Measurements from ENCODE around the gene FOXN3.
"Not testable (repeated sequence)": the region's sequence is repeated elsewhere in the genome, so short reads cannot be mapped to it uniquely, and the experiment has no call there.

FOXN3 gene

GRCh38 chr14:89164168-89165073, 252.6 kb downstream of the FOXN3 start:
- DNase-seq (ENCODE audit: low read depth), result no peak

GRCh38 chr14:89163031-89163636, 253.9 kb downstream of the FOXN3 start:
- DNase-seq (ENCODE audit: low read depth), result no peak

GRCh38 chr14:89162586-89162985, 254.4 kb downstream of the FOXN3 start:
- no peak for DNase-seq (ENCODE audit: low read depth)

- no peak for DNase-seq (ENCODE audit: low read depth)
Observed at GRCh38 chr14:89160437-89160836, 256.6 kb downstream of the FOXN3 start.

- DNase-seq (ENCODE audit: low read depth), result no peak
Observed at GRCh38 chr14:89158701-89159100, 258.3 kb downstream of the FOXN3 start.

- not testable (repeated sequence) for DNase-seq (ENCODE audit: low read depth)
Observed at GRCh38 chr14:89158104-89158503, 258.9 kb downstream of the FOXN3 start.

GRCh38 chr14:89155491-89155890, 261.5 kb downstream of the FOXN3 start:
- no peak for DNase-seq (ENCODE audit: low read depth)

GRCh38 chr14:89151693-89152092, 265.3 kb downstream of the FOXN3 start:
- DNase-seq (ENCODE audit: low read depth), result not testable (repeated sequence)

- DNase-seq (ENCODE audit: low read depth), result no peak
Observed at GRCh38 chr14:89146274-89146673, 270.8 kb downstream of the FOXN3 start.

GRCh38 chr14:89144642-89145041, 272.4 kb downstream of the FOXN3 start:
- no peak for DNase-seq (ENCODE audit: low read depth)

GRCh38 chr14:89144066-89144465, 273.0 kb downstream of the FOXN3 start:
- no peak for DNase-seq (ENCODE audit: low read depth)

GRCh38 chr14:89143595-89143994, 273.4 kb downstream of the FOXN3 start:
- DNase-seq (ENCODE audit: low read depth), result no peak

GRCh38 chr14:89142366-89142765, 274.7 kb downstream of the FOXN3 start:
- no peak for DNase-seq (ENCODE audit: low read depth)

- no peak for DNase-seq (ENCODE audit: low read depth)
Observed at GRCh38 chr14:89141862-89142261, 275.2 kb downstream of the FOXN3 start.

- no peak for DNase-seq (ENCODE audit: low read depth)
Observed at GRCh38 chr14:89140326-89140725, 276.7 kb downstream of the FOXN3 start.

- no peak for DNase-seq (ENCODE audit: low read depth)
Observed at GRCh38 chr14:89139404-89140247, 277.4 kb downstream of the FOXN3 start.

GRCh38 chr14:89138846-89139245, 278.2 kb downstream of the FOXN3 start:
- DNase-seq (ENCODE audit: low read depth), result no peak

- DNase-seq (ENCODE audit: low read depth), result no peak
Observed at GRCh38 chr14:89137526-89138163, 279.4 kb downstream of the FOXN3 start.

- DNase-seq (ENCODE audit: low read depth), result no peak
Observed at GRCh38 chr14:89136587-89136986, 280.4 kb downstream of the FOXN3 start.

- DNase-seq (ENCODE audit: low read depth), result no peak
Observed at GRCh38 chr14:89134640-89135039, 282.4 kb downstream of the FOXN3 start.

GRCh38 chr14:89131004-89131750, 285.9 kb downstream of the FOXN3 start:
- no peak for DNase-seq (ENCODE audit: low read depth)
